Measurements from ENCODE around the gene HNRNPLL.

The HNRNPLL gene

GRCh38 chr2:38572167-38572566 lies 30.6 kb downstream of the HNRNPLL start:
- no peak overlapping the region for H3K4me3 ChIP-seq (ENCODE audit: control insufficient read depth, low read depth, low read length)
- peak; percentile 93 for DNase-seq (ENCODE audit: low read depth)
- no peak for TF ChIP-seq CTCF (conservative IDR thresholded peaks at IDR 0.05; ENCODE audit: control insufficient read depth, insufficient read depth, low read depth, low read length)

GRCh38 chr2:38571193-38571592 lies 31.5 kb downstream of the HNRNPLL start:
- H3K4me3 ChIP-seq (ENCODE audit: control insufficient read depth, low read depth, low read length): no peak overlapping the region
- no peak for DNase-seq (ENCODE audit: low read depth)
- TF ChIP-seq CTCF (conservative IDR thresholded peaks at IDR 0.05; ENCODE audit: control insufficient read depth, insufficient read depth, low read depth, low read length): no peak

- no peak for TF ChIP-seq CTCF (conservative IDR thresholded peaks at IDR 0.05; ENCODE audit: control insufficient read depth, insufficient read depth, low read depth, low read length)
- DNase-seq (ENCODE audit: low read depth): no peak
- H3K4me3 ChIP-seq (ENCODE audit: control insufficient read depth, low read depth, low read length): no peak overlapping the region
Measured at GRCh38 chr2:38568724-38569436, 33.8 kb downstream of the HNRNPLL start.

DNA sequence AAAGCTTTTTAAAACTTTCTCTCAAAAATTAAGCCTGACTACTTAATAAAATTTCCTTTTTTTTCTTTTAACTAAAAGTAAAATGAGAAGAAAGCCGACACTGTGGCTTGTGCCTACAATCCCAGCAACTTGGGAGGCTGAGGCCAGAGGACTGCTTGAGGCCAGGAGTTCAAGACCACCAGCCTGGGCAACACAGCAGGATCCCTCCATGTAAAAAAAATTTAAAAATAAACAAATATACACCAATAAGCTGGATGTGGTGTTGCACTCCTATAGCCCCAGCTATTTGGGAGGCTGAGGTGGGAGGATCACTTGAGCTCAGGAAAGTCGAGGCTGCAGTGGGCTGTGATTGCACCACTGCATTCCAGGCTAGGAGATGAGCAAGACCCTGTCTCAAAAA lies 37.4 kb downstream of the HNRNPLL start:
- no peak for TF ChIP-seq CTCF (conservative IDR thresholded peaks at IDR 0.05; ENCODE audit: control insufficient read depth, insufficient read depth, low read depth, low read length)

DNA sequence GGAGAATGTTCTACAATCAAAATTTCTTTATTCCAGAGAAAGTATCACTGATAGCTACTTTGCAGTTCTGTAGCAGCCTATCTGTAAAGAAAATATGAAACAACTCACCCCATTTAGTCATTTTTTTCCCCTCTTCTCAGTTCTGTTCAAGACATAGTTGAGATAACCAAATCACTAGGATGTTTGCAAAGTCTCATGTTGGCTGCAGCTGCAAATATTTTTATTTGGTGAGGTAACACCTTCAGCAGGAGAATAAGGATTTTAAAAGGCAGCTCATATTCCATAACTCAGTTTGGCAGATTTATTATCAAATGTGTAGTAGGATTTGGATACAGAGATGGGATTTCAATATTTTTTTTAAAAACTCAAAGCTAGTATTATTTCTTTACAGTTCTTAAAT lies 41.0 kb downstream of the HNRNPLL start:
- no peak for DNase-seq (ENCODE audit: low read depth)
- TF ChIP-seq CTCF (conservative IDR thresholded peaks at IDR 0.05; ENCODE audit: control insufficient read depth, insufficient read depth, low read depth, low read length): no peak
- no peak overlapping the region for H3K4me3 ChIP-seq (ENCODE audit: control insufficient read depth, low read depth, low read length)

More for the DNA sequence above, 37.4 kb downstream of the HNRNPLL start:
- no peak for DNase-seq (ENCODE audit: low read depth)
- H3K4me3 ChIP-seq (ENCODE audit: control insufficient read depth, low read depth, low read length): no peak overlapping the region

DNA sequence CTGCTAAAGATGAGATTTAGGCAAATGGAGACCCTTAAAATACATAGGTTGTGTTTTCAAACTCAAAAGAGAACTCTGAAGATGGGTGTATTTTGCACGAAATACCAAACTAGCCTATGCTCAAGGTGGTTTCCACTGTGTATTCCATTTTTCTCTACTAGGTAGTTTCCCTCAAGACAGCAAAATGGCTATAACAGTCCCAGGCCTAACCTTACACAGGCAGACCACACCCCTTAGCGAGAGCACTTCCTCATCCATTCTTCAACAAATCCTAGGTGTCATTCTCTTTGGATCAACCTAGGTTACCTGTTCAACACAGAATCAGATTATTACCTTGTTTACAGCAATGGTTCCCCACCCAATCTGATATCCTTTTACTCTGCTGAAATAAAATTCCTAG lies 42.6 kb downstream of the HNRNPLL start:
- TF ChIP-seq CTCF (conservative IDR thresholded peaks at IDR 0.05; ENCODE audit: control insufficient read depth, insufficient read depth, low read depth, low read length): no peak

More for the DNA sequence above, 42.6 kb downstream of the HNRNPLL start:
- DNase-seq (ENCODE audit: low read depth): no peak
- no peak overlapping the region for H3K4me3 ChIP-seq (ENCODE audit: control insufficient read depth, low read depth, low read length)

Measured in fibroblast of mammary gland (primary cell).